GM12801 (cell line): ENCODE results near the gene TSPAN13.

Source experiments
- TF ChIP-seq, protein P1 (sequence below): IDR thresholded peaks from one replicate; pipeline ENCODE4 v1.5.1; 2011; ENCODE audit warnings: control low read depth; ENCODE audit not compliant: insufficient read length; ENCODE audit errors: extremely low read depth

TSPAN13 gene

GRCh38 chr7:16812542-16813231 lies 59.1 kb downstream of the TSPAN13 start:
- TF ChIP-seq, protein P1, sequence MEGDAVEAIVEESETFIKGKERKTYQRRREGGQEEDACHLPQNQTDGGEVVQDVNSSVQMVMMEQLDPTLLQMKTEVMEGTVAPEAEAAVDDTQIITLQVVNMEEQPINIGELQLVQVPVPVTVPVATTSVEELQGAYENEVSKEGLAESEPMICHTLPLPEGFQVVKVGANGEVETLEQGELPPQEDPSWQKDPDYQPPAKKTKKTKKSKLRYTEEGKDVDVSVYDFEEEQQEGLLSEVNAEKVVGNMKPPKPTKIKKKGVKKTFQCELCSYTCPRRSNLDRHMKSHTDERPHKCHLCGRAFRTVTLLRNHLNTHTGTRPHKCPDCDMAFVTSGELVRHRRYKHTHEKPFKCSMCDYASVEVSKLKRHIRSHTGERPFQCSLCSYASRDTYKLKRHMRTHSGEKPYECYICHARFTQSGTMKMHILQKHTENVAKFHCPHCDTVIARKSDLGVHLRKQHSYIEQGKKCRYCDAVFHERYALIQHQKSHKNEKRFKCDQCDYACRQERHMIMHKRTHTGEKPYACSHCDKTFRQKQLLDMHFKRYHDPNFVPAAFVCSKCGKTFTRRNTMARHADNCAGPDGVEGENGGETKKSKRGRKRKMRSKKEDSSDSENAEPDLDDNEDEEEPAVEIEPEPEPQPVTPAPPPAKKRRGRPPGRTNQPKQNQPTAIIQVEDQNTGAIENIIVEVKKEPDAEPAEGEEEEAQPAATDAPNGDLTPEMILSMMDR: no peak

- TF ChIP-seq, protein P1: no peak
Measured at GRCh38 chr7:16813232-16813616, 59.7 kb downstream of the TSPAN13 start.

DNA sequence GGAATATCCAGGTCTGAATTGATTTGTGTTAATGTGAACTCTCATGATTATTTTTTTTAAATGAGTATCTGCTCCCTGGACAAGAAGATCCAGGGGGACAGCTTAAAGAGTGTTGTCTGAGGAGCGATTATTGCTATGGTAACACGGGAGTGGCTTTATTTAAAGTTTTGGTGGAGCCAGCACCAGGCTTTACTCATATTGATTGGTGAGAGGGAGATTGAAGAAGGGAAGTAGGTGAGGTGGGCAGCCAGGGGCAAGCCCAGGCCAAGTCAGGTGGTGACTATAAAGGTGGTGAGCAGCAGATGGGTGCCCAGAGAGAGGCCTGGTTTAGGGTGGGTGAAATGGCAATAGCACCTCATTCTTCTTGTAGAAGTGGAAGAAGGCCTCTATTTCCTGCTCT lies 61.4 kb downstream of the TSPAN13 start:
- TF ChIP-seq, protein P1: no peak

GRCh38 chr7:16816824-16817223 lies 63.3 kb downstream of the TSPAN13 start:
- TF ChIP-seq, protein P1: no peak

GRCh38 chr7:16817536-16817935 lies 64.0 kb downstream of the TSPAN13 start:
- TF ChIP-seq, protein P1: no peak

DNA sequence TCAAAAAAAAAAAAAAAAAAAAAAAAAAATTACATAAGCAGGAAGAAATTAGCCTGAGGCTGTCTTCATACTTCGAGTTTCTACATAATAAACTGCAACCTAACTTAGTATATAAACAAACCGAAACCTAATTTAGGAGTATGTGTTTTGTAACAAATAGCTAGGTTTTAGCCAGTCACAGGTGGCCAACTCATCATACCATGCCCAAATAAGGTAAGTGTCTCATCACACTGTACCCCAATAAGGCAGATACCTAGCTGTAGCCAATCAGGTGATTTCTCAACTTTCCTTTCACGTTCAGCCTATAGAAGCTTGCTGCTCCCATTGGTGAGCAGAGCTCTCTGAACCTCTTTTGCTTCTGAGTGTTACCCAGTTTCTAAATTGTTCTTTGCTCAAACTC lies 65.2 kb downstream of the TSPAN13 start:
- TF ChIP-seq, protein P1: no peak

DNA sequence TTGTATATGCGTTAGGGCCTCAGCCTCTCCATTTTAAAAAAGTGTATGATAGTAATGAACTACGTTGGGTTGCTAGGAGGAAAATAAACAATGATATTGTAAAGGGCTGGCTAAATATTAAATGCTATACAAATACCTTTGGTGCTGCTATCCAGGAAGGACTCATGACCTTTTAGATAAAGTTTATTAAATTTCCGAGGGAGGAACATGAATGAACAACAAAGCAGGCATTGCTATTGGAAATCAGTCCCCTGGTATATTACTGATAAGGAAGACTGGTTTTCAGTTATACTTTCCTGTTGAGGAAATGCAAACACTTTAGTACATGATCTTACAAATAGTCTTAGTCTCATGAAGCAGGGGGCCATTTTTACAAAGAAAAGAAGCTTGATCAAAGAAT lies 68.5 kb downstream of the TSPAN13 start:
- TF ChIP-seq, protein P1: no peak

DNA sequence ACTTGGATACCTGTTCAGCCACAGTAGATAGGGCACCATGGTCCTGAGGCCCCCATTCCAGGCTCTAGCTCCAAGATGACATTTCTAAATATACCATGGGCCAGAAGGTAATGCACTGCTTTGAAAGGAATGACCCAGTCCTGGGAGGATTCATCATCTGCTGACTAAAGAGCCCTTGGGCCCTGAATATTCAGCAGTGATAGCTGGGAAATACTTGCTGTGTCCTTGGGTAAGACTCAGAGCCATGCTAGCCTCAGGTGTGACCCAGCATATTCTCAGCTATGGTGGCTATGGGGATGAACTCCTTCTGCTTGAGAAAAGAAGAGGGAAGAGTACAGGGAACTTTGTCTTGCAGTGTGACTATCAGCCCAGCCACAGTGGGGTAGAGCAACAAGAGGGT lies 72.5 kb downstream of the TSPAN13 start:
- TF ChIP-seq, protein P1: no peak
